ENCODE results near the gene HS3ST3B1. TPM values are rescaled to one million over a fixed set of nuclear protein-coding genes. Genes with fewer than 3 reads are reported as not detected.

Gene HS3ST3B1
- total RNA-seq, 1 experiment from 2014 or later: 20.8 TPM

DNA sequence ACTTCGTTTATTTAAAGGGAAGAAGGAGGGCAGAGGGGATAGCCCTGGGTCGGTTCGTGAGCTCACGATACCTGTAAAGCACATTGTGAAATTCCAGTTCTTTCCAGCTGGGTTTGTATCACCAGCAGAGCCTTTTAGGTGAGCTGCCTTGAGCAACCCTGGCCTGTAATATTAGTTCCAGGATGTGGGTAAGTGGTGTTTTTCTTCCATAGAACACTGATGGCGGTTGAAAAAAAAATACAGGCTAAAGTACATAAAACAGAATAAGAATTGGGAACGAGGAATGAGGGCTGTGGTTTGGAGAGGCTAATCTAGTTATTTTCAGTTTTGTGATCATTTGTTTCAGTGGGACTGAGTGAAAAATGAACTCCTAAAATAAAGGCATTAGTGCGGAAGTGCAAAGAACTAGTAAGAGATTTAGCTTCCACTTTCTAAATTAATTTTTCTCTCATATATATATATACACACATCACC is 20.6 kb downstream of the HS3ST3B1 start:
- DNase-seq (ENCODE audit: low spot score): no peak

DNA sequence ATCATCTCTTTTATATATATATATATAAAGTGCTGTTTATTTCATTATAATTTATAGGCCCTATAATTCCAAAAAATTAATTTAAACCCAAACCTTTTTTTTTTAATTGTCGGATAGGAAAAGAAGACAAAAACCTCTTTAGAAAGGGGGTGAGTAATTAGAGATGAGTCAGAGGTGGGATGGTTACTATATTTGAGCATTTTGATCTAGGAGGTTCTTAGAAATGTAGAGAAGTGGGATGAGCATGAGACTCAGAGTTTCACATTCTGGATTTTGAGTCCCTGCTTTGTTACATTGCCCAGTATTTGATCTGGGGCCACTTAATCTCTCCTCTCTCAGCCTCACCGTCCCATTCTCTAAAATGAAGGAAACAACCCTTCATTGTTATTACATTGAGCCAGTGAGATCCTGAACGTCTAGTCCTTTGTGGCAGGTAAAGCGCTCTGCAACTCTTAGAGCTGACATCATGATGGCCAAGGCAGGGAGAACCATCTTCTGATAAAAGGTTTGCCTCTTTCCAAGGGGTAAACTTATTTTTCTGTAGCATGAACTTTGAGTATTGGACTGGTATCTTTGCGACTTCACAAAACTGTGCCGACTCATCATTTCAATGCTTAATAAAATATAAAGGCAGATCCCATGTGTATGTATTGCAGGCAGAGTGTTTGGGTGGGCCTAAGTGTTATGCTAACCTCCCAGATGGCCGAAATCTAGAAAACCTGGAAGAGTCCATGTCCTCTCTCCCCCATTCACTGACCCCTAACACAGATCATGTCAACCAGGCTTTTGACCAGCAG is 21.3 kb downstream of the HS3ST3B1 start:
- DNase-seq (ENCODE audit: low spot score): no peak

DNA sequence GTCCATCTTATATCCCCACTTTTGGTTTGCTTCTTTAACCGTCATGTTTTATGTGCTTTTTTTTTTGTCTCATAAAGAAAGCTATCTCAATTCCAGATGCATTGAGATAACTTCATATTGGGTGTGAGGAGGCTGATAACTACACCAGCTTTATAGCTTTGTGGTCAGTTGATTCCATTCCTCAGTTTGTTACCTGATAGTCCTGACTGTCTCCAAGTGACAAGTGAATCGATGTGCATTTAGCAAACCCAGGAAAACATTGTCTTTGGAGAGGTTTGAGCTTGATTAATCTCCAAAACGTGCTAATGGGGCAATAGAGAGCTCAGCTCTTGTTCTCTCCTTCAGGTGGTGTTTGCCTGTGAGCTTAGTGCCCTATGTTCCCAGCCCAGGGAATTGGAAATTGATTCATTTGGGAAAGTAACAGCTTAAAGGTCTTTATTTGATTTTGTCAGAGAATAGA is 22.7 kb downstream of the HS3ST3B1 start:
- no peak for DNase-seq (ENCODE audit: low spot score)

DNA sequence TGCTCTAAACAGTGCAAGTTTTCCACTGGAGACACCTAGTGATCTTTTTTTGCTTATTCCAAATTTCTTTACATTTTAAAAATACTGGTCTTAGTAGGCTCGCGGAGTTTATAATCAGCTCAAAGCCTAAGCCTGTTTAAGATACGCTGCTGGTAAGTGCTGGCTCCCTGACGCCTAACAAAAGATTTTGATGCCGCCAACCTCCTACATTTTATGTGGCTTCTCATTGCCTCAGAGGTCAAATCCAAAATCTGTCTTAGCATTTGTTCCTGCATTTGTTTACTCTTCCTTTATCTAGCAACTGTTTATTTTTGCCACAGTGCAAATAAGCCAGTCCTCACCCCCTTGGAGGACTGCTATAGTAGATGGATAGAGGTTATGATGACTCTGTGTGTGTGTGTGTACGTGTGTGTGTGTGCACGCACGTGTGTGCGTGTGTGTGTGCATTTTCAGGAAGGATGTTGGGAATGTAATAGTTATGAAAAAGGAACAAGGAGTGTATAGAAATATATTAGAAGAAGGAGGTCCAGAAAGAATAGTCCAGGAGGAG is 24.8 kb downstream of the HS3ST3B1 start:
- no peak for DNase-seq (ENCODE audit: low spot score)

DNA sequence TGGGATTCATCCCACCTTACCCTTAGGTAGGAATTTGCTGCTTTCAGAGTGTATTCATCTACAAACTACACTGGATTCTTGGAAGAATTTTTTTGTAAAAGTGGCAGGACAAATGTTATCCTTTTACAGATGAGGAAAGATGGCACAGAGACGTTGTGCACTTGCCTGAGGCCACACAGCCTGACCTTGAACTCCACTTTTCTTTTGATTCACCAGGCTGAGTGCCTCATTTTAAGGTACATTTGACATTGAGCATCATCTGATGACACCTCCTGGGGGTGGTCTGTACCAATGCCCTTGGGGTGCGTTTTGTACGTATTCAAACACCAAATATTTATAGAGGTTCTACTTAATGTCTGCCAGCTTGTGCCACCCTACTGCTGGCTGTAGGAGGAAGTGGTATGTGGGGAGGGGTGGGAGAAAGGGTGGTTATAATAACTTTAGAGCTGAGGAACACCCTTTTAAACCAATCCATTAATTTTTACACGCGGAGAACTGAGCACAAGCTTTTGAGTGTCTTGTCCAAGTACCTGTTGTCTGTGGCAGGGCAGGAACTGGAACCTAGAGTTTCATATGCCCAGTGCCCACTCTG is 29.1 kb downstream of the HS3ST3B1 start:
- DNase-seq (ENCODE audit: low spot score): no peak

DNA sequence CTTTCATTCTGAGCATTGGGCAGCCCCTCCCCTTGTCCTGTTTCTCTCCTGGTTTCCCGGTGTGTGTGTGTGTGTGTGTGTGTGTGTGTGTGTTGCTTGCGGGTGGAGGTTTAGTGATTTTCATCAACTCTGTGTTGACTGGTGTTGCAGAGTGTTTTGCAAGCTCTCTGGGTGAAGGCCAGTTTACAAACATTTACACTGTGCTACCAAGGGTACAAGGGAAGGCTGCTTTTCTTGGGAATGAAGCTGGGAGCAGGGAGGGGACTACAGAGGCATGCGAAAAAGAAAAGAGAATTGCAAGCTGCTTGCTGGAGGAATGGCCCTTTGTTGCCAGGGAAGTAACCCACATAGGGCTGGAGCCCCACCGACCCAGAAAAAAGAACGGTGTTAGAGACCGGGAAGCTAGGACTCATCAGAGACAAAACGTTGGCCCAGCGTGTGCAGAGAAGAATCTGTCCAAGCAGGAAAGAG is 29.6 kb downstream of the HS3ST3B1 start:
- DNase-seq (ENCODE audit: low spot score): no peak

DNA sequence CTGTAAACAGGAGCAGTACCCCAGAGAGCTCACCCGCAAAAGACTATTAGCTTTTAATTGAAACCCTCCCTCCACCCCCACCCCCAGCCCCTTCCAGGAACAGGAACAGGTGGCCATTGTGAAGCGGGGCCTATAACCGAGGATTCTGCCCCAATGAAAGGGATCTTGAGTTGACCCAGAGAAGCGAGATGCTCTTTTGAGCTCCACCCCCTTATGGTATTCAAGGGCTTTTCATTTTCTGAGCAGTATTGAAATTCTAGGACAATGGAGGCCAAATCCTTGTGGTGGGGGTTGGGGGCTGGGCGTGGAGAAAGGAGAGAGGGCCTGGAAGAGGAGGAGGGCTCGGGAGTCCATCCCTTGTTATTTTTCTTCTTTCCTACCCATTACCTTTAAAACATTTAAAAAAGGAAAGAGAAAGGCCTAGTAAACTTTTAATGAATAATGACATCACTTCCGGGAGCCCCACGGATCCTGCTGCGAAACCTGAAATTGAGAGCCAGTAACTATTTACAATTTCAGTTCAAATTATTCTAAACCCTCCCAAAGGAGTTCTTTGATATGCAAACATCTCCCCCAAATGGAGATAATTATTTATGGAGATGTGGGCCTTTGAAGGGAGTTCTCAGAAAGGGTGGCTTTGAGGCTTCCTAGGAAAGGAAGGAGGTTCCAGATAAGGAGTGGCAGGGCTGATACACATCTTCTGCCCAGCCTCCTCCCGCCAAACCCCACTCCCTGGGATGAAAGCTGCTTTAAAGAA is 30.5 kb downstream of the HS3ST3B1 start:
- DNase-seq (ENCODE audit: low spot score): no peak

DNA sequence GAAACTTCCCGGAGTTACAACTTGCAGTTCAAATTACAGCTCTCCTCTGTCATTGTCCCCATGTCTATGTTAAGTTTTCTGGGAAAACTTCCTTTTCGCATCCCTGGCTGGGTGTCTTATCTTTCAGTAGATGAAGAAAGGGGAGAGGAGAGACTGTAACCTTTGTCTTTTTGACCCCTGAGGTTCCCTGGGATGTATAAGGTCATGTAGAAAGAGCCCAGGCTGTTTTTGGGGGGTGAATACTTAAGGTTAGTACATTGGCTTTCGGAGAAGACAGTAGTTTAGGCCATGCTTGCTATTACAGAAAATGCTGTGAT is 31.1 kb downstream of the HS3ST3B1 start:
- DNase-seq (ENCODE audit: low spot score): no peak

DNA sequence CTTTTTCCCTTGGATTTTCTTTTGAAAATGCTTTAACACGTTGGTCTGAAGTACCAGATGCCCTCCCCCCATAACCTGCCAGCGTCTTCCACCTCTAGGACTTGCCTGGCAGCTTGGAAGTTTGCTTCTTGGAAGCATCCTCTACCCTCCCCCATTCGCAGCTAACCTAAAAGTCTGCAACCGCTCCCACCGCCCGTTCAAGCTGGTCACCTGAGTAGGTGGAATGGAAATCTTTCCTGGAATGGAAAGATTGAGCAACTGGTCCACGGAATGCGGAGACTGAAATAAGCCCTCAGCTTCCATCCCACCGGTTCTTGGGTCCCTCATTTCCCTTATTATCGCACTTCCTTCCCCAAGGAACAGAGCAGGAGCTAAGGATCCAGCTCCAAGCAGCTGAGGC is 31.4 kb downstream of the HS3ST3B1 start:
- no peak for DNase-seq (ENCODE audit: low spot score)

DNA sequence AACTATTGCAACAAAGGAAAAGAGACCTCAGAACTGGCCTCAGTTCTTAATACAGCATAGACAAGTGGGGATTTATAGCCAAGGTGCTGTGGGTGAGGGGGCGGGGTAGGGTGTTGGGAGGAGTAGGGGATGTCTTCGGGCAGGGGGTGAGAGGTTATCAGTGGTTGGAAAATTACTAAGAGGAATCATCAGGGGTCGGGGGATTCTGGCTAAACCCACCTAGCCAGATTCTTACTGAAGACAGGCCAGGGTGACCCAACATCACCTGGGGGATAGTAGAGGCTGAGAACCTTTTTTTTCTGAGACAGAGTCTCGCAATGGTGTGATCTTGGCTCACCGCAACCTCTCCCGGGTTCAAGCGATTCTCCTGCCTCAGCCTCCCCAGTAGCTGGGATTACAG is 32.6 kb downstream of the HS3ST3B1 start:
- no peak for DNase-seq (ENCODE audit: low spot score)

DNA sequence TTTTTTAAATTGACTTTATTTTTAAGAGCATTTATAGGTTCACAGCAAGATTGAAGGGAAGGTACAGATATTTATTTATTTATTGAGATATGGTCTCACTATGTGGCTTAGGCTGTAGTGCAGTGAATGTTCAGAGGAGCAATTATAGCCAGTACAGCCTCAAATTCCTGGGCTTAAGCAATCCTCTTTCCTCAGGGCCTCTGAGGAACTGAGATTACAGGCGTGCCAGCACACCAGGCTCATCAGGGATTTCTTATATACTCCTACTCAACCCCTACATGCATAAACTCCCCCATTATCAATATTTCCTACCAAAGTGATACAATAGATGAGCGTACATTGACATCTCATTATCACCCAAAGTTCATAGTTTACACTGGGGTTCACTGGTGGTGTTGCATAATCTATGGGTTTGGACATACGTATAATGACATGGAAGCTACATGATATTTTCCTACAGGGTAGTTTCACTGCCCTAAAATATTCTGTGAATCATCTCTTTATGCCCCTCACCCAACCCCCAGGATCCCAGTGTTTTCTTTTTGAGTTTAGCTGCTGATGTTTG is 33.5 kb downstream of the HS3ST3B1 start:
- DNase-seq (ENCODE audit: low spot score): no peak

DNA sequence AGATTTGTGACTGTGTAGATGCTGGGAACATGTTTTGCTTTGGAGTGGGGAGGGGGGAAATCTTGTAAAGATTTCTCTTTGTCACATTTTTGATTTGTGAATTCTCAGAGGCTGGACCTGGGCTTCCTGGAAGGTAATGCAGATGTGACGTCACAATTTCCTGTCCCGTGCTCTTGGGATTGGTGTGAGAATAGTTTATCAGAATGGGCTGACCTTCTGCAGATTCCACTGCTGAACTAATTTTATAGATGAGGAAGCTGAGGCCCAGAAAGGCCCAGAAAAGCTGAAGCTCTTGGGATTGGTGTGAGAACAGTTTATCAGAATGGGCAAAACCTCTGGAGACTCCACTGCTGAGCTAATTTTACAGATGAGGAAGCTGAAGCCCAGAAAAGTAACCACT is 34.0 kb downstream of the HS3ST3B1 start:
- DNase-seq (ENCODE audit: low spot score): no peak

DNA sequence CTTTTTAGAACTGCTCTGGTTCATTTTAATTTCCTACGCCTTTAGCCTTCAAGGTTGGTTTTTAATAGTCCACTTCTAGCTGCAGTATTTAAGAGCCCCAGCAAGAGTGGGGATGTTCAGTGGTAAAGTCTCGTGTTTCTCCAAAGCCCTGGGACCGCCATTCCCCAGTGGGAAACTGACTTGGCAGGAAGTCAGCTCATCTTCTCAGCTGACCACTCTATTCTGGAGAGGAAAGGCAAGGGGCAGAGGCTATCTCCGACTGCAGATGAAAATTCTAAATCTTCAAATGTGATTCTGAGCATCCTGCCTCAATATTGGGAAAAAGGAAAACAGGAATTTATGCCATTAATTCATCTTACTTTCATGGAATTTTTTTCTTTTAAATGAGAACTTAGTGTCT is 35.5 kb downstream of the HS3ST3B1 start:
- DNase-seq (ENCODE audit: low spot score): no peak

DNA sequence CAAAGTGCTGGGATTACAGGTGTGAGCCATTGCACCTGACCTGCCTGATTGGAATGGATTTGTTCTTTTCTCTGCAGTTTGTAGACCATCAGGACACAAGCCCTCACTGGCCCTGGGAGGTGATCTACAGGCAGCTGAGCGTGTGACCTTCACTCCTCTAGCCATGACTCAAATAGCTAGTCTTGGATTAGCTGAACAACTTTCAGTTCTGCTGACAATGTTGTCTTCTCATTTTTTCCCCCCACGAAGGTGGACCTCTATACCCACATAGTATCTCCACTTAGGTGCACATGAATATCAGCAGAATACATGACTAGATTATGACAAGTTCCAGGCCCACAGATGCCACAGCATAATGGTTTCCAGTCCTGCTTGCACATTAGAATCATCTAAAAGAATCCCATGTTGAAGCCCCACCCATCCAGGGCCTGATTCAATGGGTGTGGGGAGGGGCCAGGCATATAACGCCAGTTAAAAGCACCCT is 36.8 kb downstream of the HS3ST3B1 start:
- DNase-seq (ENCODE audit: low spot score): no peak

DNA sequence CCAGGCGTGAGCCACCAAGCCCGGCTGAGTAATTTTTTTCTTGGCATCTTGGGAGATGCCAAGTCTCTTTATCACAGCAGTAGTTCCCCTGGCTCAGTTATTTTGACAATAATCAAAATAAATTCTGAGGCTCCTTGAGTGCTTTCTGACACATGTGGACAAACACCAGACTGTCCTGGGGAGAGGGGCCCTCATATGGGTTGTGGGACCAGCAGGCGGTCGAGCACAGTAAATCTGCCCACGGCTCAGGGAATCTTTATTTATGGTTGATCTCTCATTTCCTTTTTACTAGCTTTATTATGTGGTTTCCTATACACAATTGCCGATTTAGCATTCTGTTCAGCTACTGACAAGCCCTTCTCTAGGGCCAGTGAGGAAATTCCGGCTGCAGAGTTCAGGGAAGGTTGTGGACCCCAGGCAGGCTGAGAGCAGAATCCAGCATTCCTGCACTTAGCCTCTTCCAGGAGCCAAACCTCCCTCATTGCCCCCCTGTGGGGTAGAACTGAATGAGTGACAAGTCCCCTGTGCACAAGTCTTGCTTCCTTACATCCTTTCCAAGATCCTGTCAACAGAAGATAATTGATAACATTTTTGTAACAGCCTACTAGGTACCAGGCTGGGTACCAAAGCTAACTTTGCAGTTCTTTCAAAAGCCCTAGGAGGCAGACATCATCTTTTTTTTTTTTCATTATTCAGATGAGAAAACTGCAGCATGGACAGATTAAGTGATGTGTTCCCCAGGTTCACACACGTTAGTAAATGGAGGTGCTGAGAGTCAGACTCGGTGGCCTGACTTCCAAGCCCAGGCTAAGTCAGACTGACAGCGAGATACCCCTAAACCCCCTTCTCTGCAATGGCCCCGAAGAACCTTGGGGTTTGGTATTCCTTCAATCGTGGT is 40.2 kb downstream of the HS3ST3B1 start:
- DNase-seq (ENCODE audit: low spot score): peak; percentile 45

DNA sequence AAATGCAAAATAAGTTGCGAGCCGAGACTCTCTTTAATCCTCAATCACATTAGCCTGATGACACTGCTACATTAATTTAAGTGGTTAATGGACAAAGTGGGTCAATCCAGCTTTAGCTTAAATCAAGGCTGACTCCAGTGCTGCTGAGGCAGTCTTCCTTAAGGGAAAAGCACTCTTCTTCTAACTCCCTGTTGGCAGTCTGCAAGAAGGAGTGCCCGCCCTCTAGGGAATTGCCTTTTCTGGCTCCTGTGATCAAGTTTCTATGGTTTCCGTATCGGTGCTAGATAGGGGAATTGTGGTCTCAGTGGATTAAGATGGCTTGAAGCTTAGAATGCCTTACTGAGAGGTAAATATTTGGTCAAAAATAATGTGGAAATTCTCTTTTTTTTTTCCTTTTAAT is 41.0 kb downstream of the HS3ST3B1 start:
- DNase-seq (ENCODE audit: low spot score): no peak

DNA sequence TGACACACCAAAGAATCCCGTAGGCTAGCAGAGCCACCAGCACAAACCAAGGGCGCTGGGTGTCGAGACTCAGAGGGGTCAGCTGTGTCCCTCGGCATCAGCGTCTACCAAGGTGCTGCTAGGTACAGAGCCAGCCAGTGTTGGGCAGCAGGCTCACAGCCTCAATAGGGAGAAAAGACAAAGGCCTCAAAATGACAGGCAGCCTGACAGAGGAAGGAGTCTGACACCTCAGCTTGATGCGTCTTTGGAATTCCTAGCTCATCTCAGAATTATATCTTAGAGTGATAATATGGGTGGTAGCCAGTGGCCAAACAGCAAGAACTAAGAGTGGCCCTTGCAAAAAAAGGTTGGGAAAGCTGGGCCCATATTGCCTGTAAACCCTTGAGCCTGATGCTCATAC is 45.9 kb downstream of the HS3ST3B1 start:
- DNase-seq (ENCODE audit: low spot score): no peak

DNA sequence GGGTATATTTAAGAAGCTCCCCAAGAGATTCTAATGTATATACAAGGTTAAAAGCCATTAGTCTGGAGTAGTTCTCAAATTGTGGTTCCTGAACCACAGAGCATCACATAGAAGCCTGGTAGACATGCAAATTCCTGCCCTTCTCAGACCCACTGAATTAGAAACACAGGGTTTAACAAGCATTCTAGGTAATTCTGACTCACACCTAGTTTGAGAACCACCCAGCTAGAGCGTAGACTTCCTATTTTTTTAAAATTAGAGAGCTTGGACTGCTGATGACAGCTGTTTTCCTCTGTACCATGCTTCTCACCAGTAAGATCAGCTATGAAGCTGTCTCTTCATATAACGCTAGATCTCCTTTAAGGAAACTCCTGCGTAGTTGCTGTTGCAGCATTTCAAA is 50.6 kb downstream of the HS3ST3B1 start:
- DNase-seq (ENCODE audit: low spot score): peak; percentile 6

DNA sequence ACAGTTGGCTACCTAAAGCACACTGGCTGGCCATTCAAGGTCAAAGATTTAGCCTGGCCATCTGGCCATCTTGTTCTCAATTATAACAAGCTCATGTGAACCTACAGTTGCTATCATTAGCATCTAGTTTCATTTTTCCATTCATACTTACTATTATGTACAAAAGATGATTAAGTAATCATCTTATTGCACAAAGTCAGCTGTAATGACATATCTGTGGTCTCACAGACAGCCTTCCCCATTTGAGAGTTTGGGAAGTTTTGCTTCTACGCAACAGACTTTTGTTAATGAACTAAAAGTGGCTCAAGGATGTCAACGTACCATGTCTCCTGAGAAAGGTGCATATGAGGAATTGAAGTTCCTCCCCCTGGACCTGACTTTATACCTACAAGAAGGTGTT is 51.3 kb downstream of the HS3ST3B1 start:
- no peak for DNase-seq (ENCODE audit: low spot score)

DNA sequence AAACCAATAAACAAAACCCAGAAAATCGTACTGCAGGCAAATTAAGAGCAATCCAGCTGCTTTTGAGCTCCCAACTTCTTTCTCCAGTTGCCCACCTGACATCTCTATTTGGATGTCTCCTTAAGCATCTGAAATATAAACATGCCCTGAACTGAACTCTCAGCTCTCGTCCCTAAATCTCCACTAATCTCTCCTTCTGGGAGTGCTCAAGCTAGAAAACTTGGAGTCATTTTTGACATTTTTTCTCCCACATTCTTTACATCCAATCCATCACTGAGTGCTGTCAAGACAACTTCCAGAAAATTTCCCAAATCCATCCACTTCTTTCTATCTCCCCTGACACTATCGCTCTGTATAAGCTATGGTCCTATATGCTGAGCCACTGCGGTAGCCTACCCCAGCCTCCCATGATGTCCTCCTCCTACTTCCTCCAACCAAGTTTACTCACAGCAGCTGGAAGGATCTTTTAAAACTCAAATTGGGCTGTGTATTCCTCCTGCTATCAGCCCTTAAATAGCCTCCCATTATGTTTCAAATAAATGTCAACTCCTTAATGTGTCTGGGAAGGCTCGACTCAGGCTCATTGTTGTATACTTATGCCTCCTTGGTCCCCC is 53.1 kb downstream of the HS3ST3B1 start:
- DNase-seq (ENCODE audit: low spot score): no peak
